GM18505 (cell line): ENCODE data around the gene NR2F1-AS1.
"Not testable (repeated sequence)": the region's sequence is repeated elsewhere in the genome, so short reads cannot be mapped to it uniquely, and the experiment has no call there.

Source experiments
- ATAC-seq: cut with Tn5 transposase; IDR thresholded peaks from one replicate; pipeline ENCODE4 v1.9.1; 2021; ENCODE audit not compliant: unreplicated experiment
- POLR2A ChIP-seq: IDR thresholded peaks from 4 replicates; pipeline ENCODE4 v1.6.1; 2011; ENCODE audit warnings: borderline replicate concordance; ENCODE audit not compliant: insufficient read depth, insufficient read length; ENCODE audit errors: extremely low read depth

Gene NR2F1-AS1

GRCh38 chr5:93411716-93412115 is 169.3 kb downstream of the NR2F1-AS1 start:
- no peak for ATAC-seq
- no peak for TF ChIP-seq POLR2A

- no peak for ATAC-seq
- TF ChIP-seq POLR2A: no peak
Measured at GRCh38 chr5:93409691-93410090, 171.3 kb downstream of the NR2F1-AS1 start.

- ATAC-seq: no peak
- no peak for TF ChIP-seq POLR2A
Measured at GRCh38 chr5:93407454-93407853, 173.6 kb downstream of the NR2F1-AS1 start.

- no peak for ATAC-seq
- no peak for TF ChIP-seq POLR2A
Measured at GRCh38 chr5:93406971-93407401, 174.0 kb downstream of the NR2F1-AS1 start.

GRCh38 chr5:93404246-93404645 is 176.8 kb downstream of the NR2F1-AS1 start:
- ATAC-seq: no peak
- TF ChIP-seq POLR2A: no peak

- ATAC-seq: no peak
- TF ChIP-seq POLR2A: no peak
Measured at GRCh38 chr5:93403141-93403928, 177.7 kb downstream of the NR2F1-AS1 start.

GRCh38 chr5:93402451-93402850 is 178.6 kb downstream of the NR2F1-AS1 start:
- no peak for TF ChIP-seq POLR2A

GRCh38 chr5:93401634-93402213 is 179.3 kb downstream of the NR2F1-AS1 start:
- ATAC-seq: no peak
- no peak for TF ChIP-seq POLR2A

More at GRCh38 chr5:93402451-93402850, 178.6 kb downstream of the NR2F1-AS1 start:
- ATAC-seq: no peak

GRCh38 chr5:93399675-93400074 is 181.3 kb downstream of the NR2F1-AS1 start:
- TF ChIP-seq POLR2A: no peak
- no peak for ATAC-seq

- ATAC-seq: no peak
- TF ChIP-seq POLR2A: no peak
Measured at GRCh38 chr5:93395971-93396379, 185.0 kb downstream of the NR2F1-AS1 start.

GRCh38 chr5:93395010-93395409 is 186.0 kb downstream of the NR2F1-AS1 start:
- TF ChIP-seq POLR2A: no peak
- no peak for ATAC-seq

GRCh38 chr5:93394301-93394700 is 186.7 kb downstream of the NR2F1-AS1 start:
- no peak for TF ChIP-seq POLR2A
- no peak for ATAC-seq

- ATAC-seq: not testable (repeated sequence)
Measured at GRCh38 chr5:93391169-93391568, 189.8 kb downstream of the NR2F1-AS1 start.

GRCh38 chr5:93385655-93386054 is 195.4 kb downstream of the NR2F1-AS1 start:
- no peak for ATAC-seq

More at GRCh38 chr5:93385655-93386054, 195.4 kb downstream of the NR2F1-AS1 start:
- TF ChIP-seq POLR2A: no peak
